ENCODE measurements around the gene LAMTOR4.
"Not testable (repeated sequence)": the region's sequence is repeated elsewhere in the genome, so short reads cannot be mapped to it uniquely, and the experiment has no call there.

LAMTOR4 gene

GRCh38 chr7:100122067-100122466 is 26.7 kb upstream of the LAMTOR4 start:
- Histone ChIP-seq H3K9ac (ENCODE audit: low read length in 5 of 5) (no peak overlapping the region), H3K36me3 (ENCODE audit: control insufficient read depth in 5 of 5, insufficient read depth in 5 of 5, low read length in 5 of 5) (peaks cover 0 to 5% (median 3%) of the 10 kb centered on the region in 5 donors), H3K4me3 (ENCODE audit: low read depth in 1 of 5, low read length in 5 of 5) (no peak overlapping the region), H3K4me1 (ENCODE audit: control insufficient read depth in 5 of 5, insufficient read depth in 5 of 5, low read length in 5 of 5) (peaks cover 4 to 46% (median 34%) of the 10 kb centered on the region in 5 donors), H3K27me3 (ENCODE audit: control insufficient read depth in 5 of 5, insufficient read depth in 4 of 5, low read length in 5 of 5) (no peaks in the 10 kb centered on the region), H3K27ac (ENCODE audit: low read depth, low read length) (no peak overlapping the region), H3K9me3 (ENCODE audit: control insufficient read depth in 5 of 5, low read length in 5 of 5) (no peaks in the 10 kb centered on the region)

GRCh38 chr7:100122568-100122967 is 26.1 kb upstream of the LAMTOR4 start:
- Histone ChIP-seq H3K27ac (ENCODE audit: low read depth, low read length) (no peak overlapping the region), H3K9ac (ENCODE audit: low read length in 5 of 5) (no peak overlapping the region), H3K4me3 (ENCODE audit: low read depth in 1 of 5, low read length in 5 of 5) (no peak overlapping the region), H3K27me3 (ENCODE audit: control insufficient read depth in 5 of 5, insufficient read depth in 4 of 5, low read length in 5 of 5) (no peaks in the 10 kb centered on the region), H3K9me3 (ENCODE audit: control insufficient read depth in 5 of 5, low read length in 5 of 5) (no peaks in the 10 kb centered on the region), H3K4me1 (ENCODE audit: control insufficient read depth in 5 of 5, insufficient read depth in 5 of 5, low read length in 5 of 5) (peaks cover 4 to 51% (median 35%) of the 10 kb centered on the region in 5 donors), H3K36me3 (ENCODE audit: control insufficient read depth in 5 of 5, insufficient read depth in 5 of 5, low read length in 5 of 5) (peaks cover 0 to 5% (median 3%) of the 10 kb centered on the region in 5 donors)

- H3K27ac ChIP-seq (ENCODE audit: low read depth, low read length): no peak overlapping the region
Observed at GRCh38 chr7:100124301-100125230, 24.2 kb upstream of the LAMTOR4 start.

GRCh38 chr7:100126239-100126930 is 22.3 kb upstream of the LAMTOR4 start:
- Histone ChIP-seq H3K9ac (ENCODE audit: low read length in 5 of 5) (peak overlapping the region; percentile 30 to 94 (median 91)), H3K27ac (ENCODE audit: low read depth, low read length) (peak overlapping the region; percentile 81), H3K27me3 (ENCODE audit: control insufficient read depth in 5 of 5, insufficient read depth in 4 of 5, low read length in 5 of 5) (no peaks in the 10 kb centered on the region), H3K9me3 (ENCODE audit: control insufficient read depth in 5 of 5, low read length in 5 of 5) (no peaks in the 10 kb centered on the region), H3K4me1 (ENCODE audit: control insufficient read depth in 5 of 5, insufficient read depth in 5 of 5, low read length in 5 of 5) (peaks cover 2 to 41% (median 29%) of the 10 kb centered on the region in 5 donors), H3K4me3 (ENCODE audit: low read depth in 1 of 5, low read length in 5 of 5) (peak overlapping the region; percentile 81 to 96 (median 92)), H3K36me3 (ENCODE audit: control insufficient read depth in 5 of 5, insufficient read depth in 5 of 5, low read length in 5 of 5) (peaks cover 0 to 5% (median 3%) of the 10 kb centered on the region in 5 donors)

More at GRCh38 chr7:100124301-100125230, 24.2 kb upstream of the LAMTOR4 start:
- Histone ChIP-seq H3K27me3 (ENCODE audit: control insufficient read depth in 5 of 5, insufficient read depth in 4 of 5, low read length in 5 of 5) (no peaks in the 10 kb centered on the region), H3K9me3 (ENCODE audit: control insufficient read depth in 5 of 5, low read length in 5 of 5) (no peaks in the 10 kb centered on the region), H3K9ac (ENCODE audit: low read length in 5 of 5) (no peak overlapping the region), H3K36me3 (ENCODE audit: control insufficient read depth in 5 of 5, insufficient read depth in 5 of 5, low read length in 5 of 5) (peaks cover 0 to 5% (median 3%) of the 10 kb centered on the region in 5 donors), H3K4me3 (ENCODE audit: low read depth in 1 of 5, low read length in 5 of 5) (no peak overlapping the region), H3K4me1 (ENCODE audit: control insufficient read depth in 5 of 5, insufficient read depth in 5 of 5, low read length in 5 of 5) (peaks cover 5 to 50% (median 38%) of the 10 kb centered on the region in 5 donors)

GRCh38 chr7:100126931-100127865 is 21.5 kb upstream of the LAMTOR4 start, which contains the start of gene MBLAC1:
Gene MBLAC1, plus strand, starts transcription at chr7:100126967. Its CDS starts 429 bp downstream, at chr7:100127396.
- Histone ChIP-seq H3K27ac (ENCODE audit: low read depth, low read length) (peak within 1 kb of the TSS; percentile 81), H3K9me3 (ENCODE audit: control insufficient read depth in 5 of 5, low read length in 5 of 5) (no peaks in the 10 kb centered on the region), H3K27me3 (ENCODE audit: control insufficient read depth in 5 of 5, insufficient read depth in 4 of 5, low read length in 5 of 5) (no peaks in the 10 kb centered on the region), H3K4me1 (ENCODE audit: control insufficient read depth in 5 of 5, insufficient read depth in 5 of 5, low read length in 5 of 5) (peaks cover 2 to 41% (median 29%) of the 10 kb centered on the region in 5 donors), H3K4me3 (ENCODE audit: low read depth in 1 of 5, low read length in 5 of 5) (peak within 1 kb of the TSS; percentile 81 to 96 (median 92)), H3K36me3 (ENCODE audit: control insufficient read depth in 5 of 5, insufficient read depth in 5 of 5, low read length in 5 of 5) (peaks cover 0 to 5% (median 3%) of the 10 kb centered on the region in 5 donors), H3K9ac (ENCODE audit: low read length in 5 of 5) (peak within 1 kb of the TSS; percentile 30 to 94 (median 91))

- Histone ChIP-seq H3K27ac (ENCODE audit: low read depth, low read length) (peak overlapping the region; percentile 81), H3K9me3 (ENCODE audit: control insufficient read depth in 5 of 5, low read length in 5 of 5) (no peaks in the 10 kb centered on the region), H3K9ac (ENCODE audit: low read length in 5 of 5) (peak overlapping the region in 4 of 5 donors; percentile 87 to 94 (median 92)), H3K4me1 (ENCODE audit: control insufficient read depth in 5 of 5, insufficient read depth in 5 of 5, low read length in 5 of 5) (peaks cover 2 to 41% (median 29%) of the 10 kb centered on the region in 5 donors), H3K36me3 (ENCODE audit: control insufficient read depth in 5 of 5, insufficient read depth in 5 of 5, low read length in 5 of 5) (peaks cover 0 to 5% (median 0%) of the 10 kb centered on the region in 5 donors), H3K4me3 (ENCODE audit: low read depth in 1 of 5, low read length in 5 of 5) (peak overlapping the region; percentile 66 to 96 (median 89)), H3K27me3 (ENCODE audit: control insufficient read depth in 5 of 5, insufficient read depth in 4 of 5, low read length in 5 of 5) (peaks cover 0 to 4% (median 0%) of the 10 kb centered on the region in 5 donors)
Observed at GRCh38 chr7:100127866-100128636, 20.7 kb upstream of the LAMTOR4 start.

GRCh38 chr7:100128637-100128963 is 20.1 kb upstream of the LAMTOR4 start:
- Histone ChIP-seq H3K36me3 (ENCODE audit: control insufficient read depth in 5 of 5, insufficient read depth in 5 of 5, low read length in 5 of 5) (peaks cover 0 to 5% (median 0%) of the 10 kb centered on the region in 5 donors), H3K9ac (ENCODE audit: low read length in 5 of 5) (peak overlapping the region in 1 of 5 donors; percentile 92), H3K4me1 (ENCODE audit: control insufficient read depth in 5 of 5, insufficient read depth in 5 of 5, low read length in 5 of 5) (peaks cover 2 to 41% (median 29%) of the 10 kb centered on the region in 5 donors), H3K27me3 (ENCODE audit: control insufficient read depth in 5 of 5, insufficient read depth in 4 of 5, low read length in 5 of 5) (peaks cover 0 to 4% (median 0%) of the 10 kb centered on the region in 5 donors), H3K4me3 (ENCODE audit: low read depth in 1 of 5, low read length in 5 of 5) (no peak overlapping the region), H3K9me3 (ENCODE audit: control insufficient read depth in 5 of 5, low read length in 5 of 5) (no peaks in the 10 kb centered on the region), H3K27ac (ENCODE audit: low read depth, low read length) (no peak overlapping the region)

- not testable (repeated sequence) for H3K9ac ChIP-seq (ENCODE audit: low read length in 5 of 5); H3K4me3 ChIP-seq (ENCODE audit: low read depth in 1 of 5, low read length in 5 of 5); H3K9me3 ChIP-seq (ENCODE audit: control insufficient read depth in 5 of 5, low read length in 5 of 5); H3K27me3 ChIP-seq (ENCODE audit: control insufficient read depth in 5 of 5, insufficient read depth in 4 of 5, low read length in 5 of 5); H3K27ac ChIP-seq (ENCODE audit: low read depth, low read length); H3K36me3 ChIP-seq (ENCODE audit: control insufficient read depth in 5 of 5, insufficient read depth in 5 of 5, low read length in 5 of 5)
- peaks cover 2 to 32% (median 24%) of the 10 kb centered on the region in 5 donors for H3K4me1 ChIP-seq (ENCODE audit: control insufficient read depth in 5 of 5, insufficient read depth in 5 of 5, low read length in 5 of 5)
Observed at GRCh38 chr7:100130220-100130607, 18.5 kb upstream of the LAMTOR4 start.

All from subcutaneous abdominal adipose tissue (tissue), 5 donors.